KOPT-K1 (cell line): ENCODE measurements around the gene RBFOX2.

Source experiments
- H3K27ac ChIP-seq: fragments of 200-600 bp; sonication (generic); 2 replicates; pipeline ENCODE4 v1.5.1; 2016; ENCODE audit warnings: antibody characterized with exemption, mild to moderate bottlenecking, low read depth, low read length; ENCODE audit not compliant: poor library complexity, severe bottlenecking
- H3K36me3 ChIP-seq: fragments of 200-600 bp; sonication (generic); 2 replicates; pipeline ENCODE4 v1.5.1; 2017; ENCODE audit warnings: antibody characterized with exemption, mild to moderate bottlenecking, low read length, moderate library complexity; ENCODE audit not compliant: insufficient read depth
- H3K9me3 ChIP-seq: fragments of 200-600 bp; sonication (generic); 2 replicates; pipeline ENCODE4 v1.5.1; 2017; ENCODE audit warnings: antibody characterized with exemption, low read length, mild to moderate bottlenecking; ENCODE audit not compliant: insufficient read depth, poor library complexity, severe bottlenecking

RBFOX2 gene

GRCh38 chr22:35785181-35785923 is 243.3 kb downstream of the RBFOX2 start:
- H3K9me3 ChIP-seq, result no peaks in the 10 kb centered on the region
- H3K27ac ChIP-seq, result no peak overlapping the region
- no peaks in the 10 kb centered on the region for H3K36me3 ChIP-seq

GRCh38 chr22:35784633-35785032 is 244.0 kb downstream of the RBFOX2 start:
- Histone ChIP-seq H3K36me3 (no peaks in the 10 kb centered on the region), H3K27ac (no peak overlapping the region), H3K9me3 (no peaks in the 10 kb centered on the region)

- Histone ChIP-seq H3K9me3 (no peaks in the 10 kb centered on the region), H3K27ac (no peak overlapping the region), H3K36me3 (no peaks in the 10 kb centered on the region)
Measured at GRCh38 chr22:35783943-35784614, 244.5 kb downstream of the RBFOX2 start.

DNA sequence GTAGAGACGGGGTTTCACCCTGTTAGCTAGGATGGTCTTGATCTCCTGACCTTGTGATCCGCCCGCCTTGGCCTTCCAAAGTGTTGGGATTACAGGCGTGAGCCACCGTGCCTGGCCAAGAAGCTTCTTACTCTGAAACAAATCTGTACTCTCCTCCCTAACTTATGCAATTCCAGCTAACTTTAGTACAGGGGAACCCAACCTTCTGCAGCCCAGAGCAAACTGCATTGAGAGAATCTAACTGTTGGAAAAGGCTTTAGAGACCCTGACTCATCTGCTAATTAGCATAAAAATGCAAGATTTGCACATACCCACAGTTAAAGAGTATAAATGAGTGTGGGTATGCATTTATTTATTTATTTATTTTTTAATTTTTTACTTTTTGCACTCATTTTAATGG is 246.1 kb downstream of the RBFOX2 start:
- Histone ChIP-seq H3K36me3 (no peaks in the 10 kb centered on the region), H3K27ac (no peak overlapping the region), H3K9me3 (no peaks in the 10 kb centered on the region)

- Histone ChIP-seq H3K27ac (no peak overlapping the region), H3K9me3 (no peaks in the 10 kb centered on the region), H3K36me3 (no peaks in the 10 kb centered on the region)
Measured at GRCh38 chr22:35781898-35782297, 246.7 kb downstream of the RBFOX2 start.

DNA sequence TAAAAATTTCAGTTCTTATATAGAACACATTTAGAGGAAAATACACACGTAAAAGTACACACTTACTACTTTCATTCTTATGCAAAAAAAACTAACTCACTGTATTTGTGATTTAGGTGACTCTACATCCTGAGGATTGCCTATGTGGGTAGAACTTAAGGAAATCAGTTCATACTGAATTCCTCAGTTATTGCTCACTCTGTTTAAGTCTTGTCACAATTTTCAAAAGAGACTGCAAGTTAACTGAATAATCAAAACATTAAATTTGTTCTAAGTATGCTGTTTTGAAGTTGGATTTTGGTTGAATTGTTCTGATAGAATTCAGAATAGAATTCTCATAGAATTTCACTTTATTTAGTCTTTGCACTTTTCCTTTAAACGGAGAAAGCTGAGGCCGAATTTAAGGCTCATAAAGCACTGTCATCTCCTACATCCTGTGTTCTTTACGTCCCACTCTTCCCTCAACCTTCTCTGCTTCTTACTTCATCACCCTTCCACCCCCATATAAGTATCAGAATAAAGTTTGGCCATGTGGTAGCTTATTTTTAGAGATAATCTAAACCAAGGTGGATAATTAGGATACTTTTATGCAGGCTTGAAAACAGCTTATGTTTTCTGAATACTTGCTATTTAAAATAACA is 251.2 kb downstream of the RBFOX2 start:
- Histone ChIP-seq H3K36me3 (no peaks in the 10 kb centered on the region), H3K27ac (no peak overlapping the region), H3K9me3 (no peaks in the 10 kb centered on the region)

DNA sequence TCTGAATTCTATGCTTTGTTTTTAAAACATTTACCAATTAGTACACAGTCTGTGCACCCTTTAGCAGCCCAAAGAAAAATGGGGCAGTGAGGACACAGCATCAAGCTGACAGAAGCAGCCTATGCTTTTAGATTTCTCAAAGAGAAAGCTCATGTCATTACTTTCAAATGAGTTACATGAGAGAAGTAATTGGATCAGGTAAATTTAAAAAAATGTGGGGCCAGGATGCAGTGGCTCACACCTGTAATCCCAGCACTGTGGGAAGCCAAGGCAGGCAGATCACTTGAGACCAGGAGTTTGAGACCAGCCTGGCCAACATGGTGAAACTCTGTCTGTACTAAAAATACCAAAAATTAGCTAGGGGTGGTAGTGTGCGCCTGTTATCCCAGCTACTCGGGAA is 253.3 kb downstream of the RBFOX2 start:
- H3K36me3 ChIP-seq, result no peaks in the 10 kb centered on the region
- H3K27ac ChIP-seq, result no peak overlapping the region
- no peaks in the 10 kb centered on the region for H3K9me3 ChIP-seq

- Histone ChIP-seq H3K27ac (no peak overlapping the region), H3K9me3 (no peaks in the 10 kb centered on the region), H3K36me3 (no peaks in the 10 kb centered on the region)
Measured at GRCh38 chr22:35769974-35770373, 258.6 kb downstream of the RBFOX2 start.

DNA sequence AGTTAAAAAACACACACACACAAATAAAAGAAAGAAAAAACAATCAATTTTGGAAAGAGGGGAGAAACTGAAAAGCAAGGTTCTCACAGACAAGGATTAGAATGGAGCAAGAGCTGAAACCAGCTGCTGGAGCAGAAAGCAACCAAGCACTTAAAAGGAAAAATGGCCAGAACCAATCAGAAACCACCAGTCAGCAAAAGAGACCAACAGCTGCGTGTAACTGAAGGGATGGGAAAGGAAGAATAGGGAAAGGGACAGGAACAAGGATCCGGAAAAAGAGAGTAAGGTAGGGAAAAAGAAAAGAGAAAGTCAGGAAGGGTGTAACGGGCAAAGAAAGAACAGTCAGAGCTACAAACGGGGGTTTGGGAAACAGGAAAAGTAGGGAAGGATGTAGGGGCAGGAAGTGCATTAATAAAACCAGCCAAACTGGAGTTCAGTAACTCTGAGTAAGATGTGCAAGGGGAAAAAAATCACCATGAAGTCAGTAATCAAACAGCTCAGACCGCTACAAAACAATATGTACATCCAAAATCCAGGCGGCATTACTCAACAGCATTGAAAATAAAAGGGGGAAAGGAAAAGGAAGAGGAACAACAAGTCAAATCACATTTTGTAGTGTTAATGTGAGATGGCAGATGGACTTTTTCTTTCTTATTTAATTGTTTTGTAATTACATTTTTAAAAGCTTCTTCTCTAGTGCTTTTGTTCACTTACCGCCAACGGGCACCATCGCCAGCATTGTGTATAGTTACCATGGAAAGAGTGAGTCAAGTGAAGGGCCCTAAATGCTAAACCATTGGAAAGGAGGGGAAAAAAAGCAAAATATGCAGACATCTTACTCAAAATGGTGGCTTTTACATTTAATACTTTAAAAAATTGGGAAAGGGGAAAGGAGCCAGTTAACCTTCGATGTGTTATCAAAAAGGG is 261.7 kb downstream of the RBFOX2 start:
- Histone ChIP-seq H3K27ac (no peak overlapping the region), H3K36me3 (no peaks in the 10 kb centered on the region), H3K9me3 (no peaks in the 10 kb centered on the region)

- Histone ChIP-seq H3K9me3 (no peaks in the 10 kb centered on the region), H3K36me3 (no peaks in the 10 kb centered on the region), H3K27ac (no peak overlapping the region)
Measured at GRCh38 chr22:35761037-35761436, 267.6 kb downstream of the RBFOX2 start.

DNA sequence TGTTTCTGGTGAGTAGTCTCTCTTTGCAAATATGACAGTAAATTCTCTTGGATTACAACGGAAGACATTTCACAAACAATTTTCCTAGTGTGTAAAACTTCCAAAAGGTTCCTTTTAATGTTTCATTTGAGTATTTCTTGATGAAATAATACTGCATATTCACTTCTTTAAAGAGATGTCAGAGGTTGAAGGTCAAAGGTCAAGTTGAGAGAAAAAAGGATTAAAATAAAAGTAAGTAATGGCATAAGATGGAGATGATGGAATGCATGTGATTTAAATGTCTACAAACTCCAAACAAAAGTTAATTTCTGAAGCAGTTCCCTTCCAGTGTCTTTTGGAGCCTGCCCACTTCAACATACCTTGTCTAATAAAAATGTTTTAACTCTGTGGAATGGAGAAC is 270.2 kb downstream of the RBFOX2 start:
- Histone ChIP-seq H3K36me3 (no peaks in the 10 kb centered on the region), H3K27ac (no peak overlapping the region), H3K9me3 (no peaks in the 10 kb centered on the region)

DNA sequence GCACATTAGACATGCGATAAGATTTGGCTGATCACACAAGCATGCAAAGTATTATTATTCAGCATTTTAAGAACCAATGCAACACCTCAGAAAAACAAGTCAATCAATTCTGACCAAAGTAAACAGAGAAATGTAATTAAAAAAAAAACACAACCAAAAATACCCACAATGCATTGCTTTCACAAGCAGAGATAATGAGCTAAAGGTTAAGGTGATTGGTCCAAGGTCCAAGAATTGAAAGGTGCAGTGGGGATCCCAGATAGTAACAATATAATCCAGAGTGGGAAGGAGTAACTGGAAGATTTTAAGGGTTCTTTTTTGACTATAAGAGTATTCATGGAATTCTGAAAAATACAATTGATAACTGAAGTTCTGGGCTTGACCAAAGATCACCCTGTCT is 271.9 kb downstream of the RBFOX2 start:
- H3K36me3 ChIP-seq, result no peaks in the 10 kb centered on the region
- H3K9me3 ChIP-seq, result no peaks in the 10 kb centered on the region
- no peak overlapping the region for H3K27ac ChIP-seq

- H3K36me3 ChIP-seq, result no peaks in the 10 kb centered on the region
- H3K9me3 ChIP-seq, result no peaks in the 10 kb centered on the region
- no peak overlapping the region for H3K27ac ChIP-seq
Measured at GRCh38 chr22:35754761-35755160, 273.9 kb downstream of the RBFOX2 start.

DNA sequence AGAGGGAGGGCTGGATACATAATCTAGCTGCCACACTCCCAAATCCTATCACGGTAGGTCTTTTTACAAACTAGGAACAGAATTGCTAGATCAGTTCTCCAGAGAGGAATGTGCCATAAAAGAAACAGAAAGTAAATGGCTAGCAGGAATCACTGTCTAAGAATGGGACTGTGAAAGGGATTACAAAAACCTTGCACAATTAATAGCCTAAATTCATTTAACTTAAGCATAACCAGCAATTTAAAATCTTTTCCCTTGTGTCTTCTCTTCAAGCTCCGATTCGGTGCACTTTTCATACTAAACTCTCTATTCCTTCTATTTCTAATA is 275.8 kb downstream of the RBFOX2 start:
- no peaks in the 10 kb centered on the region for H3K36me3 ChIP-seq
- no peaks in the 10 kb centered on the region for H3K9me3 ChIP-seq
- no peak overlapping the region for H3K27ac ChIP-seq
